Stimulated activated naive B cell treated with anti-CD40 and anti-IgM and Interleukin-4, amounts not matched to agents 10 μg/mL and 1 μg/mL and 100 μg/mL, for 72 hours (primary cell): ENCODE data around the gene DNMT3A.

ENCODE experiments used
- ATAC-seq, 2 donors: fragments of 150-1000 bp; cut with Tn5 transposase; replicated peaks; 2 replicates each; pipeline ENCODE4 v1.10.0; 2021; ENCODE audit warnings: moderate library complexity in 1 of 2
- DNase-seq: peaks from one replicate; pipeline ENCODE4 v3.0.0; 2021
- H3K27ac Mint-ChIP-seq: one replicate; pipeline ENCODE4 v1.8.0; 2022; ENCODE audit warnings: mild to moderate bottlenecking, mixed read lengths
- H3K27me3 Mint-ChIP-seq, 2 donors: one replicate each; pipeline ENCODE4 v1.8.0; 2022; ENCODE audit warnings: mixed read lengths in 2 of 2
- H3K36me3 Mint-ChIP-seq, 2 donors: one replicate each; pipeline ENCODE4 v1.8.0; 2022; ENCODE audit warnings: mixed read lengths in 2 of 2, mild to moderate bottlenecking in 1 of 2
- H3K4me1 Mint-ChIP-seq, 2 donors: one replicate each; pipeline ENCODE4 v1.8.0; 2022; ENCODE audit warnings: mixed read lengths in 2 of 2, mild to moderate bottlenecking in 1 of 2
- H3K4me3 Mint-ChIP-seq, 2 donors: one replicate each; pipeline ENCODE4 v1.8.0; 2022; ENCODE audit warnings: mild to moderate bottlenecking in 2 of 2, mixed read lengths in 2 of 2, moderate library complexity in 1 of 2
- H3K9me3 Mint-ChIP-seq, 2 donors: one replicate each; pipeline ENCODE4 v1.8.0; 2022; ENCODE audit warnings: mixed read lengths in 2 of 2, mild to moderate bottlenecking in 1 of 2

The DNMT3A gene

GRCh38 chr2:25333981-25334380 is 7.7 kb downstream of the DNMT3A start:
- no peak for ATAC-seq

GRCh38 chr2:25332571-25332970 is 9.2 kb downstream of the DNMT3A start:
- ATAC-seq (no peak), DNase-seq (no peak)
- H3K4me1 Mint-ChIP-seq: peaks cover 45 to 57% of the 10 kb centered on the region in 2 donors
- no peak overlapping the region for H3K4me3 Mint-ChIP-seq
- peaks cover 4% of the 10 kb centered on the region in 2 donors for H3K9me3 Mint-ChIP-seq
- H3K27ac Mint-ChIP-seq: no peak overlapping the region
- peaks cover 0 to 3% of the 10 kb centered on the region in 2 donors for H3K27me3 Mint-ChIP-seq
- H3K36me3 Mint-ChIP-seq: peaks cover 15 to 46% of the 10 kb centered on the region in 2 donors

More at GRCh38 chr2:25333981-25334380, 7.7 kb downstream of the DNMT3A start:
- Mint-ChIP-seq H3K27me3 (no peaks in the 10 kb centered on the region), H3K27ac (no peak overlapping the region), H3K36me3 (peaks cover 11 to 34% of the 10 kb centered on the region in 2 donors), H3K9me3 (no peaks in the 10 kb centered on the region), H3K4me1 (peaks cover 51 to 68% of the 10 kb centered on the region in 2 donors), H3K4me3 (no peak overlapping the region)
- no peak for DNase-seq

GRCh38 chr2:25331686-25332365 is 9.9 kb downstream of the DNMT3A start:
- Mint-ChIP-seq H3K27me3 (peaks cover 0 to 8% of the 10 kb centered on the region in 2 donors), H3K36me3 (peaks cover 22 to 47% of the 10 kb centered on the region in 2 donors), H3K4me3 (no peak overlapping the region), H3K27ac (no peak overlapping the region), H3K4me1 (peaks cover 39 to 49% of the 10 kb centered on the region in 2 donors), H3K9me3 (peaks cover 9 to 11% of the 10 kb centered on the region in 2 donors)
- DNase-seq (no peak), ATAC-seq (peak in 1 of 2 donors; percentile 63)

GRCh38 chr2:25330937-25331336 is 10.8 kb downstream of the DNMT3A start:
- H3K27me3 Mint-ChIP-seq: peaks cover 4 to 13% of the 10 kb centered on the region in 2 donors
- H3K9me3 Mint-ChIP-seq: peaks cover 13 to 17% of the 10 kb centered on the region in 2 donors
- no peak overlapping the region for H3K27ac Mint-ChIP-seq
- DNase-seq (no peak), ATAC-seq (no peak)
- no peak overlapping the region for H3K4me3 Mint-ChIP-seq
- peaks cover 29 to 54% of the 10 kb centered on the region in 2 donors for H3K36me3 Mint-ChIP-seq
- peaks cover 33 to 41% of the 10 kb centered on the region in 2 donors for H3K4me1 Mint-ChIP-seq

- Mint-ChIP-seq H3K4me1 (peaks cover 29 to 35% of the 10 kb centered on the region in 2 donors), H3K27ac (no peak overlapping the region), H3K4me3 (no peak overlapping the region), H3K36me3 (peaks cover 33 to 59% of the 10 kb centered on the region in 2 donors), H3K27me3 (peaks cover 8 to 14% of the 10 kb centered on the region in 2 donors), H3K9me3 (peaks cover 16 to 20% of the 10 kb centered on the region in 2 donors)
- ATAC-seq (no peak), DNase-seq (no peak)
Observed at GRCh38 chr2:25330273-25330672, 11.5 kb downstream of the DNMT3A start.

DNA sequence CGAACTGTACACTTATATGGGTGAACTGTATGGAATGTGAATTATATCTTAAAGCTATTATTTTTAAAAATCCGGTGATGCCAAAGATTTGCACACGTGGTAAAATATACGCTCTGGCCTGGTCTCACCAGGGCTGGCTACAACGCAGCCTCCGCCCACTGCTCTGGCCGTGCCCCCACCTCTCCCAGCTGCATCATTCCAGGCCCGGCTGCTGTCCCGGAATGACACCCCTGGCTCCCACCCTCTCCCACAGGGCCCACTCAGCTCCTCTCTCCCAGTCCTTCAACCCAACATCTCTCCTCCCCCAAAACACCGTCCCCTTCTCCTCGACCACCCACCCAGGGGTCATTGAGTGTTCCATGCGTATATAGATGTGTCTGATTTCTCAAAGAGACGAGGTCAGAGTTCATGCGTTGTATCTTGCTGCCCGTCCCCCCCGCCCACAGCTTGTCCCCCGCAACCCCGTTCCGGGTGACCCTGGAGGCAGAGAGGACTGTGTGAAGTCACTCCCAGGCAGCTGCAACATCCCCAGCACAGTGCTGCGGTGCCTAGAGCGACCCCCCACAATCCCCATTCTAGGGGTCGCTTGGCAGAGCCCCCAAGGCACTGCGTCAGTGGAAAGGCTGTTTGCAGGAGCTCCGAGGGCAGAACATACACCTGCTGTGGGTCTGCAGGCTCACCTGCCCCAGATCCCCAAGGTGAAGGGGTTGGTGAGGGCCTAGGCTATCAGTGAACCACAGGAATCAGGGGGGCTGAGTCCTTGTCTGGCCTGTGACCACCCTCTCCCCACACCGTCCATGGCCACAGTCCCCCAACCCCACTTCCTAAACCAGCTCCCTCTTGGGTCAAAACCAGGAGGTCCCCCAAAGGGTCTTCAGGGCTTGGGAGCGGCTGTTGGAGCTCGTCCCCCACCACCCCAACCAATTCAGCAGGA is 13.3 kb downstream of the DNMT3A start:
- Mint-ChIP-seq H3K4me1 (peaks cover 18 to 20% of the 10 kb centered on the region in 2 donors), H3K9me3 (peaks cover 16 to 20% of the 10 kb centered on the region in 2 donors), H3K36me3 (peaks cover 34 to 59% of the 10 kb centered on the region in 2 donors), H3K27me3 (peaks cover 8 to 14% of the 10 kb centered on the region in 2 donors), H3K4me3 (no peak overlapping the region), H3K27ac (no peak overlapping the region)
- DNase-seq: no peak
- no peak for ATAC-seq

DNA sequence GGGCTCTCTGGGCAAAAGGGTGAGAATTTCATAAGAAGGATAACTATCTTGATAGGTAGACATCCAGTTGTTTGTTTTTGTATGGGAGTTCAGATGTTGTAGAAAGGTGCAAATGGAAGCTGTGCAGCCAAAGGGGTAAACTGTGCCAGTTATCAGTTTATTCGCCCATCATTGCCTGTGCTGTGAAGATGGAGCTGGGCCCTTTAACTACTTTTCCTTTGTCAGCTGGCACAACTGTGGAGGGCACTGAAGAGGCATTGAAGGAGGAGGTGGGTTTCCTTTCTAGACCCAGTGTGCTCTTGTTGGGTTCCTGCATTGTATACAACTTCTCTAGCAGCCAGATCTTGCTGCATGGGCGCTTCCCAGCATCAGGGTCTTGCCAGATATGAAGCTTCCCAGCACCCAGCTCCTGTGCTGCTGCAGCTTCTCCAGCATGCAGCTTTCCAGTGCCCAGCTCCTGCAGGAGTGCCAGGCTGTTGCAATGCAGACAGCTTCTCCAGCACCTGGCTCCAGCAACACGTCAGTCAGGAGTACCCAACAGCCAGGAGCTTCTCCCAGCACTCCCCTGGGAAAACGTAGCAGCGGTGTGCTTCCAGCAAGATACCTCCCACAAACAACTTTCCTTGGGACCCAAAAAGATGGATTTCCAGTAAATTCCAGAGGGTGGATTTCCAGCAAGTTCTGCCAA is 15.3 kb downstream of the DNMT3A start:
- peaks cover 13 to 29% of the 10 kb centered on the region in 2 donors for H3K27me3 Mint-ChIP-seq
- peaks cover 37 to 65% of the 10 kb centered on the region in 2 donors for H3K36me3 Mint-ChIP-seq
- H3K27ac Mint-ChIP-seq: no peak overlapping the region
- peaks cover 18 to 21% of the 10 kb centered on the region in 2 donors for H3K4me1 Mint-ChIP-seq
- DNase-seq: no peak
- no peak overlapping the region for H3K4me3 Mint-ChIP-seq
- H3K9me3 Mint-ChIP-seq: peaks cover 16 to 20% of the 10 kb centered on the region in 2 donors
- no peak for ATAC-seq

DNA sequence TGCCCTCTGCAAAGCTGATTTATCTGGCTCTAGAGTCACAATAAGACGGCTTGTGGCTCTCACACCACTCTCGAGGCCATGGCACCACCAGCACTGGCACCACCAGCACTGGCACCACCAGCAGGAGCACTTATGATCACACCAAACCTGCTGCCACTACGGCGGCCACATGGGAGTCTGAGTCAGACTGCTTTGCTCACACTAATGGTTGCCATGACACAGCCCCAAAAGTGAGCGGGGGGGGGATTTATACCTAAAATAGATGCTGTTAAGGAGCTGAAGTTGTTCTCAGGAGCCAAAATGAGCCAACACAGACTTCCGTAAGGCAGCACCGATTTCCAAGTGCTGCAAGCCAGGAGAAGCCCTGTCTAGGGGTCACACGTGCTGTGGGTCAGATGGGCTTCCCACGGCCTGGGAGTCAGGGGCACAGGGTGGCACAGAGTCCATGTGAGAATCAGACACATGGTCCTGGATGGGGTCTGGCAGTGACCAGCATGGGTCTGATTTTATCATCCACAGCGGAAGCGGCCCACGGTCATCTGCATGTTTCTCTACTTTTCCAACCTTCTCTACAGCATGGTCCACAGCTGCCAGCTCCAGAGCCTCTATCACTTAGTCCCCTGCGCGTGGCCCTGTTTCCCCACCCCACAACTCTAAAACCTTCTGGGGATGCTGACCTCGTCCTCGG is 16.7 kb downstream of the DNMT3A start:
- H3K4me3 Mint-ChIP-seq: no peak overlapping the region
- ATAC-seq (no peak), DNase-seq (no peak)
- H3K27ac Mint-ChIP-seq: no peak overlapping the region
- peaks cover 16 to 22% of the 10 kb centered on the region in 2 donors for H3K4me1 Mint-ChIP-seq
- H3K9me3 Mint-ChIP-seq: peaks cover 16 to 20% of the 10 kb centered on the region in 2 donors
- peaks cover 13 to 35% of the 10 kb centered on the region in 2 donors for H3K27me3 Mint-ChIP-seq
- H3K36me3 Mint-ChIP-seq: peaks cover 32 to 55% of the 10 kb centered on the region in 2 donors

- peaks cover 23 to 30% of the 10 kb centered on the region in 2 donors for H3K4me1 Mint-ChIP-seq
- peaks cover 32 to 51% of the 10 kb centered on the region in 2 donors for H3K36me3 Mint-ChIP-seq
- H3K27me3 Mint-ChIP-seq: peaks cover 15 to 35% of the 10 kb centered on the region in 2 donors
- H3K4me3 Mint-ChIP-seq: no peak overlapping the region
- H3K27ac Mint-ChIP-seq: no peak overlapping the region
- DNase-seq (no peak), ATAC-seq (no peak)
- peaks cover 16 to 20% of the 10 kb centered on the region in 2 donors for H3K9me3 Mint-ChIP-seq
Observed at GRCh38 chr2:25324251-25324650, 17.5 kb downstream of the DNMT3A start.

DNA sequence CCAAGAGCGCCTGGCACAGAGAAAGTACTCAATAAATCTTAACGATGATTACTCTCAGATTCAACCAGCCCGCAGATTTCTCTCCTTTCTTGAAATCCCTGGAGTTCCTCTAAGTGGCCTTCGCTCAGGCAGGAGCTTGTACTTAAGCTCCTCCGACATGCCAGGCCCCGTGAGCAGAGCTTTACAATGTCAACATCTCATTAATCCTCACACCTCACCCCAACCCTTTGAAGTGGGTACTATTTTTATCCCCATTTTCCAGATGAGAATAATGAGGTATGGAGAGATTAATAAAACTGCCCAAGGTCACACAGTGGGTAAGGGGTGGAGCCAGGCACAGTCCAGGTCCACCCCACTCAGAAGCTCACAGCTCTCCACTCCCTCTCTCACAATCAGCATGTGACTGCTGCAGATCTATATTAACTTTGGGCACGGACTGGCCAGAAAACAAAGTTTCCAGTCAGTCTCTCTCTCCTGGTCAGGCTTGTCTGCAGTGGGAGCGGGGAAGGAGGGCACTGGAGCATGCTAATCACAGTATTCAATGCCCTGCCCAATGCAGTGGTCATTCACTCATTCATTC is 18.0 kb downstream of the DNMT3A start:
- H3K4me3 Mint-ChIP-seq: no peak overlapping the region
- no peak for DNase-seq

DNA sequence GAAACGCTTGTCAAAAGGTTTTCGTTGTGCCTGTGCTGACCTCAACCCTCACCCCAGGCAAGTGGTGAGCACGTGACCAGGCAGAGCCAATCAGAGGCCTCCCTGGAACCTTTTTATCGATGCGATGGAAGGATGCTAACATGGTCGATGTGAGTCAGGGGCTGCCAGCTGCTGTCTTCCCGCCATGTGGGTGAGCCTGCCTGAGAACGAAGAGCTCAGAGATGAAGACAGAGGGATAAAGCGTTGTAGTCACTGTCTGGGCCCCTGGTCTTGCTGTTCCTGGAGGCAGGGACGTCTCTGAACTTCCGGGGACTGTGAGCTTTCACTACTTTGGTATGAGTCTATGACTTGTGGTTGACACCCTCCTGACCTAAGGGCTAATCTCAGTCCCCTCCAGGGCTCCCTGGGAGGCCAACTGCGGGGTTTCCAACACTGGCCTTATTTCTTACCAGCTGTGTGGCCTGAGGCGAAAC is 18.6 kb downstream of the DNMT3A start:
- ATAC-seq (no peak), DNase-seq (no peak)
- Mint-ChIP-seq H3K36me3 (peaks cover 32 to 44% of the 10 kb centered on the region in 2 donors), H3K4me1 (peaks cover 24 to 32% of the 10 kb centered on the region in 2 donors), H3K27ac (peak overlapping the region; percentile 26), H3K9me3 (peaks cover 16 to 20% of the 10 kb centered on the region in 2 donors), H3K4me3 (no peak overlapping the region), H3K27me3 (peaks cover 17 to 35% of the 10 kb centered on the region in 2 donors)

More for the DNA sequence above, 18.0 kb downstream of the DNMT3A start:
- H3K9me3 Mint-ChIP-seq: peaks cover 16 to 20% of the 10 kb centered on the region in 2 donors
- H3K36me3 Mint-ChIP-seq: peaks cover 32 to 48% of the 10 kb centered on the region in 2 donors
- peaks cover 24 to 32% of the 10 kb centered on the region in 2 donors for H3K4me1 Mint-ChIP-seq
- H3K27ac Mint-ChIP-seq: no peak overlapping the region
- no peak for ATAC-seq
- H3K27me3 Mint-ChIP-seq: peaks cover 17 to 35% of the 10 kb centered on the region in 2 donors

DNA sequence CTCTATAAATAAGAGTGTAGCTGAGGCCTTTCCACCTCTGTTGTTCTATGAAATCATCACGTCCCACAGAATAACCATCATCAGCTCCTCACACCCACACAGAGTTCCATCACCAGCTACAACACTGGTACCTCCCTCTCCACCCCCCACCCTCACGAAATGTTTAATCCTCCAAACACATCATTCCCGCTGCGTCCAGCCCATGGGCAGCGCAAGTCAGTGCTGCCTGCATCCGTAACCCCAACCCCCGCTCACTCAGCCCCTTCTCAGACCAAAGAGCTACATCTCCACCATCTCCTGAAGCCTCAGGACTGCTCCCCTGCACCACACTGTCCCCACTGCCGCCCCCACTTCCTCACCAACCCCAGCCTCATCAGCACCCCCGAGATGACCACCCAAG is 19.4 kb downstream of the DNMT3A start:
- DNase-seq: no peak
- Mint-ChIP-seq H3K27me3 (peaks cover 17 to 29% of the 10 kb centered on the region in 2 donors), H3K4me1 (peaks cover 24 to 32% of the 10 kb centered on the region in 2 donors)

GRCh38 chr2:25320077-25320476 is 21.6 kb downstream of the DNMT3A start:
- H3K9me3 Mint-ChIP-seq: no peaks in the 10 kb centered on the region

More for the DNA sequence above, 19.4 kb downstream of the DNMT3A start:
- Mint-ChIP-seq H3K9me3 (peaks cover 10 to 14% of the 10 kb centered on the region in 2 donors), H3K27ac (no peak overlapping the region), H3K4me3 (no peak overlapping the region), H3K36me3 (peaks cover 28 to 40% of the 10 kb centered on the region in 2 donors)
- ATAC-seq: no peak

More at GRCh38 chr2:25320077-25320476, 21.6 kb downstream of the DNMT3A start:
- peaks cover 9 to 21% of the 10 kb centered on the region in 2 donors for H3K27me3 Mint-ChIP-seq
- H3K27ac Mint-ChIP-seq: no peak overlapping the region
- H3K4me3 Mint-ChIP-seq: peak overlapping the region in 1 of 2 donors; percentile 18
- peaks cover 39 to 51% of the 10 kb centered on the region in 2 donors for H3K4me1 Mint-ChIP-seq
- peak; percentile 93 for ATAC-seq
- peaks cover 13 to 31% of the 10 kb centered on the region in 2 donors for H3K36me3 Mint-ChIP-seq
- DNase-seq: no peak
